D721Med (cell line): ENCODE measurements around the gene P2RY6.
"Not testable (repeated sequence)": the region's sequence is repeated elsewhere in the genome, so short reads cannot be mapped to it uniquely, and the experiment has no call there.

Experiments used
- DNase-seq: peaks from one replicate; pipeline ENCODE4 v3.0.0; 2011; ENCODE audit warnings: low spot score; ENCODE audit not compliant: insufficient read length
- FAIRE-seq: peaks from 2 replicates; lab custom pipeline; 2011; peaks lifted over from hg19 to GRCh38; lab: Jason Lieb, UNC
- CTCF ChIP-seq: IDR thresholded peaks from 2 replicates; pipeline ENCODE4 v1.5.1; 2012; ENCODE audit warnings: mild to moderate bottlenecking, control low read depth; ENCODE audit not compliant: insufficient read depth; ENCODE audit errors: missing control alignments

The P2RY6 gene

GRCh38 chr11:73228268-73229134, 43.6 kb upstream of the P2RY6 start:
- TF ChIP-seq CTCF: no peak
- peak; percentile 3 for DNase-seq
- FAIRE-seq: no peak

GRCh38 chr11:73229321-73229895, 42.7 kb upstream of the P2RY6 start:
- TF ChIP-seq CTCF: no peak
- FAIRE-seq (no peak), DNase-seq (no peak)

GRCh38 chr11:73229896-73230875, 42.0 kb upstream of the P2RY6 start:
- TF ChIP-seq CTCF: no peak
- FAIRE-seq (no peak), DNase-seq (no peak)

GRCh38 chr11:73230931-73231330, 41.2 kb upstream of the P2RY6 start:
- DNase-seq (no peak), FAIRE-seq (no peak)
- no peak for TF ChIP-seq CTCF

GRCh38 chr11:73232487-73232886, 39.7 kb upstream of the P2RY6 start:
- FAIRE-seq, DNase-seq: not testable (repeated sequence)

- TF ChIP-seq CTCF: no peak
- FAIRE-seq: no peak
- no peak for DNase-seq
Observed at GRCh38 chr11:73233211-73233610, 38.9 kb upstream of the P2RY6 start.
